ENCODE data around the gene FIBIN. TPM values are rescaled to one million over a fixed set of nuclear protein-coding genes. Genes with fewer than 3 reads are reported as not detected.

FIBIN gene
- total RNA-seq, 1 donor from 2014 or later: 7.8 TPM

- no peak for DNase-seq
Observed at GRCh38 chr11:27024865-27025264, 31.0 kb downstream of the FIBIN start.

- DNase-seq: no peak
Observed at GRCh38 chr11:27025312-27025955, 31.5 kb downstream of the FIBIN start.

- DNase-seq: no peak
Observed at GRCh38 chr11:27025957-27026733, 32.2 kb downstream of the FIBIN start.

- DNase-seq: no peak
Observed at GRCh38 chr11:27028561-27028965, 34.7 kb downstream of the FIBIN start.

- DNase-seq: no peak
Observed at GRCh38 chr11:27029966-27030365, 36.1 kb downstream of the FIBIN start.

- no peak for DNase-seq
Observed at GRCh38 chr11:27031754-27032153, 37.8 kb downstream of the FIBIN start.

GRCh38 chr11:27039873-27040272 is 46.0 kb downstream of the FIBIN start:
- DNase-seq: no peak

GRCh38 chr11:27040302-27041115 is 46.6 kb downstream of the FIBIN start, which contains the start of gene BBOX1:
TSS of gene BBOX1 (plus strand) at chr11:27040815. CDS start at chr11:27055431, 14,616 bp downstream.
- no peak for DNase-seq

- no peak for DNase-seq
Observed at GRCh38 chr11:27041141-27041899, 47.4 kb downstream of the FIBIN start.

Other genes starting within 250 kb of the FIBIN start
- gene BBOX1, start 46.7 kb downstream of the FIBIN start, total RNA-seq: 4.1 TPM

Measured in occipital lobe (tissue), 2 donors.